Measurements from ENCODE around the gene ZMYND11.

The ZMYND11 gene

DNA sequence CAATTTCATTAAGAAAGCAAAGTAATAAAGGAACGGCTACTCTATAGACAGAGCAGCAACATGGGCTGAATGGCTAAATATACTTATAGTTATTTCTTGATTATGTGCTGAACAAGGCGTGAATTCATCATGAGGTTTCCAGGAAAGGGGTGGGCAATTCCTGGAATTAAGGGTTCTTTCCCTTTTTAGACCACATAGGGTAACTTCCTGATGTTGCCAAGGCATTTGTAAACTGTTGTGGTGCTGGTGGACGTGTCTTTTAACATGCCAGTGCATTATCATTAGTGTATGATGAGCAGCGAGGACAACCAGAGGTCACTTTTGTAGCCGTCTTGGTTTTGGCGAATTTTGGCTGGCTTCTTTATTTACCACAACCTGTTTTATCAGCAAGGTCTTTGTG, 28.5 kb upstream of the ZMYND11 start:
- TF ChIP-seq, protein P1, sequence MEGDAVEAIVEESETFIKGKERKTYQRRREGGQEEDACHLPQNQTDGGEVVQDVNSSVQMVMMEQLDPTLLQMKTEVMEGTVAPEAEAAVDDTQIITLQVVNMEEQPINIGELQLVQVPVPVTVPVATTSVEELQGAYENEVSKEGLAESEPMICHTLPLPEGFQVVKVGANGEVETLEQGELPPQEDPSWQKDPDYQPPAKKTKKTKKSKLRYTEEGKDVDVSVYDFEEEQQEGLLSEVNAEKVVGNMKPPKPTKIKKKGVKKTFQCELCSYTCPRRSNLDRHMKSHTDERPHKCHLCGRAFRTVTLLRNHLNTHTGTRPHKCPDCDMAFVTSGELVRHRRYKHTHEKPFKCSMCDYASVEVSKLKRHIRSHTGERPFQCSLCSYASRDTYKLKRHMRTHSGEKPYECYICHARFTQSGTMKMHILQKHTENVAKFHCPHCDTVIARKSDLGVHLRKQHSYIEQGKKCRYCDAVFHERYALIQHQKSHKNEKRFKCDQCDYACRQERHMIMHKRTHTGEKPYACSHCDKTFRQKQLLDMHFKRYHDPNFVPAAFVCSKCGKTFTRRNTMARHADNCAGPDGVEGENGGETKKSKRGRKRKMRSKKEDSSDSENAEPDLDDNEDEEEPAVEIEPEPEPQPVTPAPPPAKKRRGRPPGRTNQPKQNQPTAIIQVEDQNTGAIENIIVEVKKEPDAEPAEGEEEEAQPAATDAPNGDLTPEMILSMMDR (conservative IDR thresholded peaks at IDR 0.05; ENCODE audit: low read length), result no peak
- Histone ChIP-seq H3F3A (ENCODE audit: low read depth) (no peaks in the 10 kb centered on the region), H3K9me3 (ENCODE audit: insufficient read depth, low read depth, low read length) (peaks cover 6% of the 10 kb centered on the region; the same call in 1 of the 2 replicates), H3K36me3 (ENCODE audit: insufficient read depth, low read length) (no peaks in the 10 kb centered on the region), H3K27me3 (ENCODE audit: insufficient read depth, low read length, poor library complexity, severe bottlenecking) (no peaks in the 10 kb centered on the region), H4K20me1 (ENCODE audit: insufficient read depth, low read length, poor library complexity, severe bottlenecking) (no peaks in the 10 kb centered on the region), H3K79me2 (ENCODE audit: insufficient read depth, low read length) (no peaks in the 10 kb centered on the region), H2AFZ (ENCODE audit: low read length) (no peak overlapping the region), H3K4me1 (ENCODE audit: insufficient read depth, low read length, poor library complexity, severe bottlenecking) (peaks cover 2% of the 10 kb centered on the region), H3K9ac (ENCODE audit: low read depth, low read length, poor library complexity, severe bottlenecking) (no peak overlapping the region), H3K9me2 (replicated peaks; ENCODE audit: low read depth, low read length) (no peaks in the 10 kb centered on the region), H3K4me3 (ENCODE audit: low read length, poor library complexity, severe bottlenecking) (no peak overlapping the region), H3K4me2 (ENCODE audit: low read depth, low read length, poor library complexity, severe bottlenecking) (no peak overlapping the region)

DNA sequence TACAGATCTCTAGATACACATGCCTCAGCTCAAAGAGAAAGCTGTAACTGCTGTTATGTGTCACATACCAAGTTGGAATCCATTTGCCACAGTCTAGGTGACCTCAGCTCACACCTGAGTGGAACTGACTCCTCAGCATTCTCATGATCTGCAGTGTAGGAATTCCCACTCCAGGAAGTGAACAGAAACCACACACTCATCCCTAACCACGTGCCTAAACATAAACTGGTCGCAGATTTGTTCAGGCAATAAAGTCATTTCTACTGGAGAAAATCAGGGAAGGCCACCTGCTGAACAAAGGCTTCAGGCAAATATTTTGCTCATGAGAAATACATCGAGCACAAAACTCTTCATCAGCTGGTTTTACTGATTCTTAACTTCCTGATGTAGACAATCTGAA, 23.0 kb upstream of the ZMYND11 start:
- Histone ChIP-seq H3K4me2 (ENCODE audit: low read depth, low read length, poor library complexity, severe bottlenecking) (no peak overlapping the region), H4K20me1 (ENCODE audit: insufficient read depth, low read length, poor library complexity, severe bottlenecking) (no peaks in the 10 kb centered on the region), H2AFZ (ENCODE audit: low read length) (no peak overlapping the region), H3K36me3 (ENCODE audit: insufficient read depth, low read length) (no peaks in the 10 kb centered on the region), H3K27me3 (ENCODE audit: insufficient read depth, low read length, poor library complexity, severe bottlenecking) (no peaks in the 10 kb centered on the region), H3K9me3 (ENCODE audit: insufficient read depth, low read depth, low read length) (no peaks in the 10 kb centered on the region; the same call in 1 of the 2 replicates), H3K9ac (ENCODE audit: low read depth, low read length, poor library complexity, severe bottlenecking) (no peak overlapping the region), H3F3A (ENCODE audit: low read depth) (no peaks in the 10 kb centered on the region), H3K4me3 (ENCODE audit: low read length, poor library complexity, severe bottlenecking) (no peak overlapping the region), H3K79me2 (ENCODE audit: insufficient read depth, low read length) (no peaks in the 10 kb centered on the region), H3K9me2 (replicated peaks; ENCODE audit: low read depth, low read length) (no peaks in the 10 kb centered on the region), H3K4me1 (ENCODE audit: insufficient read depth, low read length, poor library complexity, severe bottlenecking) (peaks cover 2% of the 10 kb centered on the region)
- TF ChIP-seq EZH2phosphoT487 (IDR thresholded peaks at IDR 0.05; ENCODE audit: borderline replicate concordance), result no peak
- TF ChIP-seq, protein P1 (conservative IDR thresholded peaks at IDR 0.05; ENCODE audit: low read length), result no peak

DNA sequence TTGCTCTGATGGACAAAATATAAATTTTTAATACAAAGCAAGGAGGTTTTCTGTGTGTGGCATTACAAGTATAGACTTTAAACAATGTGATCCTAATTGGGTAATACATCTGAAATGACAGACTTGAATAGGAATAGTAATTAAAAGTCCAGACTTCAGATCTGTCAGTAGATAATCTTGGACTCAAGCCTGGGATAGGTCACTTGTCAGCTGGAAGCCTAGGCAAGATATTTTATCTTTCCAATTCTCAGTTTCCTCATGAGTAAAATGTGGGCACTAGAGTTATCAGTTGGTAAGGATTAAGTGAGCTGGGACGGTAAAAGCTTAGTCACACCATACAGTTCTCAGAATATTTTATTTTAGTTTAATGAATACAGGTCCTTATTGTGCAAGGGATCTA, 10.4 kb upstream of the ZMYND11 start:
- no peak overlapping the region for H2AFZ ChIP-seq (ENCODE audit: low read length)
- H3K27me3 ChIP-seq (ENCODE audit: insufficient read depth, low read length, poor library complexity, severe bottlenecking), result no peaks in the 10 kb centered on the region
- H4K20me1 ChIP-seq (ENCODE audit: insufficient read depth, low read length, poor library complexity, severe bottlenecking), result no peaks in the 10 kb centered on the region
- H3K79me2 ChIP-seq (ENCODE audit: insufficient read depth, low read length), result no peaks in the 10 kb centered on the region
- H3K9me3 ChIP-seq (ENCODE audit: insufficient read depth, low read depth, low read length), result no peaks in the 10 kb centered on the region
- no peak for TF ChIP-seq EZH2phosphoT487 (IDR thresholded peaks at IDR 0.05; ENCODE audit: borderline replicate concordance)
- TF ChIP-seq, protein P1 (conservative IDR thresholded peaks at IDR 0.05; ENCODE audit: low read length), result no peak
- H3F3A ChIP-seq (ENCODE audit: low read depth), result 0 out of 2 replicates have a peak, but pooled peaks cover 1% of the 10 kb centered on the region
- H3K9ac ChIP-seq (ENCODE audit: low read depth, low read length, poor library complexity, severe bottlenecking), result no peak overlapping the region
- H3K4me3 ChIP-seq (ENCODE audit: low read length, poor library complexity, severe bottlenecking), result no peak overlapping the region
- H3K4me2 ChIP-seq (ENCODE audit: low read depth, low read length, poor library complexity, severe bottlenecking), result no peak overlapping the region
- no peaks in the 10 kb centered on the region for H3K4me1 ChIP-seq (ENCODE audit: insufficient read depth, low read length, poor library complexity, severe bottlenecking)
- H3K36me3 ChIP-seq (ENCODE audit: insufficient read depth, low read length), result no peaks in the 10 kb centered on the region
- H3K9me2 ChIP-seq (replicated peaks; ENCODE audit: low read depth, low read length), result no peaks in the 10 kb centered on the region

Data from Loucy (cell line).